Cardiac muscle cell (in vitro differentiated cells and primary cell): Measurements from ENCODE around the gene PACS2. TPM values are rescaled to one million over a fixed set of nuclear protein-coding genes. Genes with fewer than 3 reads are reported as not detected.
A peak's percentile ranks its signal among the peaks of the same experiment; 100 is the strongest.

Source experiments
- DNase-seq, 2 donors: peaks; one replicate each; pipeline versions ENCODE4 v3.0.0 to v3.0.0-alpha.2; 2010 to 2017; ENCODE audit warnings: low read depth in 1 of 2, low spot score in 1 of 2
- H3K27ac ChIP-seq: fragments of 200-600 bp; sonication (generic); 2 replicates; pipeline ENCODE4 v1.5.1; 2016
- H3K27me3 ChIP-seq: fragments of 200-600 bp; sonication (generic); 2 replicates; pipeline ENCODE4 v1.6.0; 2016; ENCODE audit warnings: control low read depth
- H3K36me3 ChIP-seq: fragments of 200-600 bp; sonication (generic); 2 replicates; pipeline ENCODE4 v1.5.1; 2016; ENCODE audit warnings: control low read depth
- H3K4me1 ChIP-seq: fragments of 200-600 bp; sonication (generic); 2 replicates; pipeline ENCODE4 v1.8.1; 2017; ENCODE audit warnings: low read depth, mild to moderate bottlenecking, mixed run types
- H3K4me3 ChIP-seq: fragments of 200-600 bp; sonication (generic); 2 replicates; pipeline ENCODE4 v1.5.1; 2016; ENCODE audit warnings: mild to moderate bottlenecking
- H3K9me3 ChIP-seq: fragments of 200-600 bp; sonication (generic); 2 replicates; pipeline ENCODE4 v1.5.1; 2017; ENCODE audit warnings: low read depth, mild to moderate bottlenecking, control low read depth
- CTCF ChIP-seq: IDR thresholded peaks from 2 replicates; pipeline ENCODE4 v1.5.1; 2012; ENCODE audit warnings: low read depth, mild to moderate bottlenecking, low read length
- polyA plus RNA-seq: library from polyadenylated mRNA; unstranded; fragments of >200 nt; fragmentation: Nextera tagmentation; extraction: Ambion mirVana; gene quantifications from 2 replicates; pipeline ENCODE4 v1.2.1, GENCODE V29; 2016
- total RNA-seq: library from RNA; depleted of rRNA; stranded (reverse); fragments of >200 nt; gene quantifications from 2 replicates; pipeline ENCODE4 v1.2.3, GENCODE V29; 2016

Gene PACS2
- total and polyA plus RNA-seq, 2 experiments from 2014 or later = 66.1 to 144 TPM

GRCh38 chr14:105415481-105416428, 101.2 kb downstream of the PACS2 start:
- Histone ChIP-seq H3K9me3 (no peaks in the 10 kb centered on the region), H3K27ac (peak overlapping the region; percentile 65), H3K27me3 (peaks cover 3% of the 10 kb centered on the region), H3K4me1 (peaks cover 9% of the 10 kb centered on the region), H3K4me3 (peak overlapping the region; percentile 79), H3K36me3 (no peaks in the 10 kb centered on the region)
- no peak for TF ChIP-seq CTCF
- no peak for DNase-seq

GRCh38 chr14:105416671-105417070, 102.1 kb downstream of the PACS2 start:
- DNase-seq = no peak
- Histone ChIP-seq H3K4me3 (no peak overlapping the region), H3K27ac (no peak overlapping the region), H3K9me3 (no peaks in the 10 kb centered on the region), H3K27me3 (no peaks in the 10 kb centered on the region), H3K36me3 (no peaks in the 10 kb centered on the region), H3K4me1 (peaks cover 9% of the 10 kb centered on the region)
- TF ChIP-seq CTCF = no peak

GRCh38 chr14:105417690-105418121, 103.2 kb downstream of the PACS2 start:
- Histone ChIP-seq H3K36me3 (no peaks in the 10 kb centered on the region), H3K27me3 (no peaks in the 10 kb centered on the region), H3K9me3 (no peaks in the 10 kb centered on the region), H3K4me1 (peaks cover 13% of the 10 kb centered on the region), H3K27ac (no peak overlapping the region), H3K4me3 (no peak overlapping the region)
- no peak for DNase-seq
- TF ChIP-seq CTCF = no peak

GRCh38 chr14:105418269-105419194, 104.0 kb downstream of the PACS2 start:
- no peaks in the 10 kb centered on the region for H3K36me3 ChIP-seq
- H3K9me3 ChIP-seq = no peaks in the 10 kb centered on the region
- no peak overlapping the region for H3K27ac ChIP-seq
- peaks cover 13% of the 10 kb centered on the region for H3K4me1 ChIP-seq
- H3K27me3 ChIP-seq = no peaks in the 10 kb centered on the region
- H3K4me3 ChIP-seq = peak overlapping the region; percentile 59
- DNase-seq = no peak
- TF ChIP-seq CTCF = no peak

GRCh38 chr14:105419195-105420091, 104.9 kb downstream of the PACS2 start, which contains the start of gene MTA1:
MTA1 (plus strand) TSS chr14:105419827; CDS start chr14:105420036, 209 bp downstream.
- TF ChIP-seq CTCF = no peak
- Histone ChIP-seq H3K36me3 (no peaks in the 10 kb centered on the region), H3K4me3 (peak within 1 kb of the TSS; percentile 85), H3K9me3 (no peaks in the 10 kb centered on the region), H3K27ac (peak within 1 kb of the TSS; percentile 81), H3K27me3 (no peaks in the 10 kb centered on the region), H3K4me1 (peaks cover 13% of the 10 kb centered on the region)
- DNase-seq = peak; percentile 44 to 75
